Measurements from ENCODE around the gene ADGRF4. TPM values are rescaled to one million over a fixed set of nuclear protein-coding genes. Genes with fewer than 3 reads are reported as not detected.

Gene ADGRF4, protein sequence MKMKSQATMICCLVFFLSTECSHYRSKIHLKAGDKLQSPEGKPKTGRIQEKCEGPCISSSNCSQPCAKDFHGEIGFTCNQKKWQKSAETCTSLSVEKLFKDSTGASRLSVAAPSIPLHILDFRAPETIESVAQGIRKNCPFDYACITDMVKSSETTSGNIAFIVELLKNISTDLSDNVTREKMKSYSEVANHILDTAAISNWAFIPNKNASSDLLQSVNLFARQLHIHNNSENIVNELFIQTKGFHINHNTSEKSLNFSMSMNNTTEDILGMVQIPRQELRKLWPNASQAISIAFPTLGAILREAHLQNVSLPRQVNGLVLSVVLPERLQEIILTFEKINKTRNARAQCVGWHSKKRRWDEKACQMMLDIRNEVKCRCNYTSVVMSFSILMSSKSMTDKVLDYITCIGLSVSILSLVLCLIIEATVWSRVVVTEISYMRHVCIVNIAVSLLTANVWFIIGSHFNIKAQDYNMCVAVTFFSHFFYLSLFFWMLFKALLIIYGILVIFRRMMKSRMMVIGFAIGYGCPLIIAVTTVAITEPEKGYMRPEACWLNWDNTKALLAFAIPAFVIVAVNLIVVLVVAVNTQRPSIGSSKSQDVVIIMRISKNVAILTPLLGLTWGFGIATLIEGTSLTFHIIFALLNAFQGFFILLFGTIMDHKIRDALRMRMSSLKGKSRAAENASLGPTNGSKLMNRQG
- polyA plus RNA-seq (2013, experiment 1 of 2; ENCODE audit: insufficient read length): not detected
- 0.02 TPM for polyA plus RNA-seq (2013, experiment 2 of 2; ENCODE audit: insufficient read length)

DNA sequence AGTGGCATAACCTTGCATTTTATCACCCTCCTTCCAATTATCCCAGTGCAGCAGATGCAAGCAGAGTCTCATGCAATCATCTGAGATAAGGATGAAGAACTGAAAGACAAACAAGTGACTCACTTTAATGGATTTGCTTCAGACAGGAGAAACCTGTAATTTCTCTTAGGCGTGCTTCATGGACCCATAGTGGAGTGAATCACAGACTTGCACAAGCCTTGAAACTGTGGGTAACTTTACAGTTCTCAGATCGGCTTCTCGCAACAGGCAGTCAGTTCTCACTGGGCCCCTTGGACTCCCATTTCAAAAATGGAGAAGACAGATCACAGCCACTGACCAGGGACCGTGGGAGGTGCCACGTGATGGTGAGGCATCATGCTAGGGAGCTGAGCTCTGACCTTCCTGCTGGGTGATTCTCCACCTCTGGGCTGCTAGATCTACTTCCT, at the start of gene ADGRF4:
Gene ADGRF4, plus strand, starts transcription at position 239 of the 446 bp plus-strand sequence. CDS start 8,666 bp downstream, outside the sequence.
- DNase-seq: peak; percentile 9

DNA sequence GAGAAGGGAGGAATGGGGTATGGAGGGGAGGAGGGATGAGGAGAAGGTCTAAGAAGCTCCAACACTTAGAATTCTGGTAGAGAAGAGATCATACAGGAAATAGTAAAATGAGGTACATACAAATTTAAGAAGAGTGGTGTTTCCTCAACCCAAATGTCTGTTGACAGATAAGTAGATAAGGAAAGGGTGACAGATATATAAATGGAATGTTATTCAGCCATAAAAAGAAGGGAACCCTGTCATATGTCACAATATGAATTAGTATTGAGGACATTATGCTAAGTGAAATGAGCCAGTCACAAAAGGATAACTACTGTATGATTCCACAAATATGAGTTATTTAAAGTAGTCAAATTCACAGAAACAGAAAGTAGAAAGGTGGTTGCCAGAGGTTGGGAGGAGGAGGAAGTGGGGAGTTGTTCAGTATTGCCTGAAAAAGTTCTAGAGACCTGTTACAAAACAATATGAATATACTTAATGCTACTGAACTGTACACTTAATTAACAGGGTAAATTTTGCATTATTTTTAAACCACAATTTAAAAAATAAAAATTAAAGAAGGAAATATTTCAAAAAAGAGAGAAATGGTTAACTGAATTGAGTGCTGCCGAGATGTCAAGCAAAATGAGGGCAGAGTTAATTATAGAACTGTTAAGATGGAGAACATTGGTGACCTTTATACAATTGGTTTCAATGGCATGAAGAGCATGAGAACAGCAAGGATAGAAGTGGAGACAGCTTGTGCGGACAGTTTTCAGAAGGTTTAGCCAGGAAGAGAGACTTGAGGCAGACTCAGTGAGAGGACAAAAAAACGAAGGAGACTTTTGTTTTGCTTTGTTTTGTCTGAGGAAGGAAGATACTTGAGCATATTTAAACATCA, 47.6 kb upstream of the ADGRF4 start:
- DNase-seq: no peak

DNA sequence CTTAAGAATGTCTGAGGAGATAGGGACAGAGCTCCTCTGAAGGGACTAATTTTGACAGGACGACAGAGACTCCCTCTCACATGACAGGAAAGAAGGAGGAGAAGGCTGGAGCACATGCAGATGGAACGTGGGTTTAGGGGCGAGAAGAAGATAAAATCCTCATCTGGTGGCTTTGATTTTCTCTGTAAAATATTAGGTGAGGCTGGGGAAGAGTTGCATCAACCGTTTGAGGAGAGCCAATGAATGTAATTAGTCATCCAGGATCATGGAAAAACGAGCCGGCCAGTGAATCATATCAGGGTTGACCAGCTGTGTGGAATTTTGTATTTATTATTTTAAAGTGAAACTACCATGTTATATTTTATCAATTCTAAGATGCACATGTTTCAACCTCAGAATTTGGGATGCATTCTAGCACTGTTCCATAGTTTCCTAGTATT, 46.9 kb upstream of the ADGRF4 start:
- DNase-seq: peak; percentile 73

DNA sequence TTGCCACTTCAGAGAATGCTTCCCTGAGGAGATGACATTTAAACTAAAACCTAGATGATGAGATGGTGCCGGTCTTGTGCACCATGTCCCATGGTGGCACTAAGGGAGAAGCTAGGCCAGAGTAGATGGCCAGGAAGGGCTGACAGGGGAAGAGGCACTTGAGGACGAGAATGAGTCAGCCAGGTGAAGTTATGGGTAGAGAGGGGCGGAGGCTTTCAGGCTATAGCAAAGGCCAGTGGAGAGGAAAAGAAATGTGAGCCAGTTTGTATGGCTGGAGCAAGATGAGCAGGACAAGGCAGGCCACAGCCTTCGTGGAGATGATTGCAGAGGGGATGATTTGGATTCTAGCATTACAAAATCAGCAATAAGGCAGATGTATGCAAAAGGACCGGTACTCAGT, 44.7 kb upstream of the ADGRF4 start:
- no peak for DNase-seq

DNA sequence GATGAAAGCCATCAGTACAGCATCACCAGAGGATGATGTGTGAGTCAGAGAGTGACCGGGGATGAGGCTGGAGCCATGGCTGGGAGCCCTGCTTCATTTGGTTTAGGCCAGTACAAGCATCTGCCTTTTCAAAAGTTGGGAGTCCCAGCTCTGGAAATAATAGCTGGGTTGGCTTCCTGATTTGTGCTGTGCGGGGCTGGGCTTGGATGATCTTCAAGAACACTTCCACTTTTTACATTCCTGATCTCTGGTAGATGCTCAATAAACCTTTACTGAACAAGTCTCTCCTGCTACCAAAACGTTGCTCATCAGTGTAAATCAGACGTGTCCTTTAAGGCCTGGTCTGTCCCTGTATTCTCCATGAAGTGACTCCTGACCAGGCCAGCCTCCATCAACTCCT, 44.1 kb upstream of the ADGRF4 start:
- no peak for DNase-seq

DNA sequence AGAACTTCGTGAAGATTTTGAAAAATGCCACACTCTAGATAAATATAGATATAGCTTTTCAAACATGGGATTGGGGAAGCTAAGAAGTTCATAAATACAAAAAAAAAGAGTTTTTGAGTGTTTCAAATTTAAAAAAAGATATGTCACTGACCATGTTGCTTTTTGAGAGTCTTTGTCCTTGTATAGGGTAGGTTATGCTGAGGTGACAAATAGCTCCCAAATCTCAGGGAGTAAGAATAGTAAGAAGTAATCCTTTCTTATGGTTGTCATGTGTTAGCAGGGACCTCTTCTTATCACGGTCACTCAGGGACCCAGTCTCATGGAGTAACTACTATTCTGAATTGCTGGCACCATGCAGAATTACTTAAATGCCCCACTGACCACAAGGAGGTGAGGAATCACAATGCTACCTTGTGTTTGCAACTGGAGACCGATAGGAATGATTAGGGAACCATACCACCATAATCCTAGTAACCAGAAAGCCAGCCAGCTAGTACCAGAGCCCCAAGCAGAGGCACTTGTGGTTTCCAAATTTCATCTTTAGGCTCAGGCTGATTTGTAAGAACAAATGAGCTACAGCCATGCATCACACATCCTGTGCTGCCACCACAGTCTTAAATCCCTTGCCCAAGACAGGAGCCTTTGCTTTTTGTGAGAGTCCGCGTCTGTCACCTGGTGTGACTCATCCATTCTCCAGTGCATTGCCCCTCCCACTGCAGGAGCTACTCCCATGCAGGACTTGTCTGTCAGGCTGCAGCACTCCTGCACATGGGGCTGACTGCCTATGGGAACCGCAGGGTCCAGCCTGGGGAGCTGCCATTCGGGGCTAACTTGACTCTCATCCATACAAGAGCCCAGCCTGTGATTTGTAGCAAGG, 42.4 kb upstream of the ADGRF4 start:
- DNase-seq: peak; percentile 57

DNA sequence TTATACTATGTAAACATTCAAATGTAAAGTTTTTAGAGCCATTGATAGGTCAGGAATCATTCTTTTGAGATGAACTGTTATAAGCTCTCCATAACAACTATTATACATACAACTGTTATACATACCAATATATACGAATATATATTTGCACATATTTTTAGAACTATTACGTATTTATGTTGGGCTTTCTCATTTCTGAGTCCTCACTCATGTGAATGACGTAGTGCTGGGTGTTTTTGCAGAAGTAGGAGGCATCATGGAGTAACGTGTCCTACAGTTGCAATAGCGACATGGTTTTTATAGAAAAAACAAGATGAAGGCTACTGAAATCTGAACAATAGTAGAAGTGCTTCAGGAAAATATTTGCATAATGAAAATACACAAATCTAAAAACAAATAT, 36.4 kb upstream of the ADGRF4 start:
- no peak for DNase-seq

DNA sequence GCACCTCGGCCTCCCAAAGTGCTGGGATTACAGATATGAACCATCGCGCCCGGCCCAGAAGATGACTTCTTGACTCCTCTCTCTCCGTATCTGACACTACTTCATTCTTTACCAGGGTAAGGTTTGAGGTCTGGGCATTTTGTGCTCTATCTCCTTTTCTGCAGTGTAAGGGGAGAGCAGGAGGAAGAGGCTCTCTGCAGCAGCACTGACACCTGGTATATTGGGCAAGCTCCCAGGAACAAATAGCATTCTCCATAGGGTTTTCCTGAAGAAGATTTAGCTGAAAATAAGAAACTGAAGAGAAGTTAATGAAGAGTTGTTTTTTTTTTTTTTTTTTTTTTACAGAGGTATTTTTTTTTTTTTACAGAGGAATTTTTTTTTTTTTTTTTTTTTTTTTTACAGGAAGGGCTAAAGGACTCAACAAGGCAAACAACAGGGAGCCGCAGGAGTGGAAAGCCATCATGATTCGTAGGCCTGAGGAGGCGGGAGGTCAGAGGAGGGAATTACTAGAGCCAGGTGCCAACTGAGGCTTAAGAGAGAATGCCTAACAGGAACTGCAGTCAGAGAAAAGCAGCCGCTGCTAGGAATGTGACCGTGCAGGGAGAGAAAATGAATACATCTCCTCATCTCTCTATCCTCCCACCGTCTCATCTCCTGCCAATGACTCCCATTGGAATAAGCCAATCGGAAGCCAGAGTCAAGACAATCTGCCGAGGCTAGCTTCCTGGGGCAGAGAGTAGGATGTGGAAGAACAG, 34.7 kb upstream of the ADGRF4 start:
- DNase-seq: no peak

DNA sequence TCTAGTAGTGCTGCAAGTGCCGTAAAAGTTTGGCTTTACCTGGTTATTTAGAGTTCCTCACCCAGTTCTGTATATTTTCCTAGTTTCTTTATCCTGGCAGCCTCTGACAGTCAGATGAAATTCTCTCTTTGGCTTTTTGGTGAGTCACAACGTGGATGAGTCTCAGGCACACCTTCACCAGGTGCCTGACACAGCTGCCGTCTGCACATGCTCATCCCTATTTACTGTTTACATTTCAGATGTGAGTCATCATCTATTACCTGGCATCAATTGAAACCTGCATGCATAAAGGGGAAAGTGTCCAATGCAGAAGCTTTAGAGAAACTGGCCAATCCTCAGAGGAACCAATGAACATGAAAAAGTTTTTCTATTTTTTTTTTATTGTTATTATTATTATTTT, 33.3 kb upstream of the ADGRF4 start:
- DNase-seq: no peak

DNA sequence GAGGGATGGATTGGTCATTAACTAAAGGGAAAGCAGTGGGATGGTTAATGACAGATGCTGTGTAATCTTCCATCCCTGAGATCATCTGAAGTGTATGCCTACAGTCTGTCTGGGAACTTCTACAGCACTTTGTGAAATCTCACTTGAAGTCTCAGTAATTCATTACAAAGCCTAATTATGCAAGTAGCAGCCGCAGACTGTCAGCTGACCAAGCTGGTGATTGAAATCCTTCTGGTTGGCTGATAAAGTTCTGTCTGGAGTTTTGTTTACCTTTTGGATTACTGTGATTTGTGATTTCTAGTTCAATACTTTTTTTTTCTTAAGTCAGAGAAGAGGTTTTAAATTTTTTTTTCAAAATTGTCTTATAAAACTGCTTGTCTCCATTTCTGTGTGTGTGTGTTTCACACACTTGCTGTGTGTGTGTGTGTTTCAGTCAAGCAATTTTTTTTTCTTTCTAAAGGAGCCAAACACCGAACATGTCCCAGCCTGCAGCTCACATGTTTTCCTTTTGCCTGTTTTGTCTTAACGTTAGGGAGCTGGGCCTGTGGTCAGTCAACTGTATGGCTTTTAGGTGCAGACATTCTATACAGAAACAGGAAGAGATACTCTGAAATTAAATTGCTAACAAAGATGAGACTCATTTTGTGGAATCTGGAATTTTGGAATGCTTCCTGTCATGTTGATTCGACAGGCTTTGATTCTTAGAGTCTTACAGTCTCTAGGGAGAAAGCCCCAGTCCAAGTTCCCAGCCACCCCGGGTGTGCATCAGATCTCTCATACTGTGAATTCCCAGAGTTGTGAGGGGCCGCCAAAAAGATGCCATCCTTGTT, 28.5 kb upstream of the ADGRF4 start:
- peak; percentile 64 for DNase-seq

DNA sequence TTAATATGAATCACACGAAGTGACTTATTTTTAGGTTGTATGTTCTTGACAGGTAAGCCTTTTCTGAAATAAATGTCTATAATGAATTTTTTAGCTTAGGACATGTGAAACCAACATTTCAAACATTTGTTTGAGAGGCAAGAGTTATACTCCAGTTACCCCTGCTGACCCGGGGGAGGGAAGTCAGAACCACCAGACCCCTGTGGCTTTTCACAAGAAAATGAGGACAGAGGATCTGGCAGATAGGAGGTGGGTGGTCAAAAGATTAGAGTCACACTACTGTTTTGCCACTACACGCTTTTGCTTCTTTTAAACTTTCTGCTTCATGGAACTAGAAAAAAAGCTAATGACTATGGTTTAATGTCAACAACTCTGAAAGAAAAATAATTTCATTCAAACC, 27.5 kb upstream of the ADGRF4 start:
- no peak for DNase-seq

DNA sequence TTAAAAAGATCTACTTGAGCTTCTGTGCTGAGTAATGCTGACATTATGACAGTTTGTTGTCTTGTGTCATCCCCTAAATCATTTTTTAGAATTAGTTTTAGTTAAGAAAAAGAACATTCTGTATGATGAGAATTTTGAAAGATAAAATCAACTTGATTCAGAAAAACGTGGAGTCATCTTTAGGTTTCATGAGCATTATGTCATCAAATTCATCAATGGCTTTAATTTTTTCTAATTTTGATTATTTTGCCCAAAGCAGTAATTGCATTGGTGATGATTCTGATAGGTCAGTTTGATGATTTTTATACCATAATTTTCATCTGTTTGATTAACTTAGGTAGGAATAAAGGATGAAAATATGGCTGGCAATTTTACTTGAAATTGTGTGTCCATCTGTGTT, 26.6 kb upstream of the ADGRF4 start:
- DNase-seq: no peak

DNA sequence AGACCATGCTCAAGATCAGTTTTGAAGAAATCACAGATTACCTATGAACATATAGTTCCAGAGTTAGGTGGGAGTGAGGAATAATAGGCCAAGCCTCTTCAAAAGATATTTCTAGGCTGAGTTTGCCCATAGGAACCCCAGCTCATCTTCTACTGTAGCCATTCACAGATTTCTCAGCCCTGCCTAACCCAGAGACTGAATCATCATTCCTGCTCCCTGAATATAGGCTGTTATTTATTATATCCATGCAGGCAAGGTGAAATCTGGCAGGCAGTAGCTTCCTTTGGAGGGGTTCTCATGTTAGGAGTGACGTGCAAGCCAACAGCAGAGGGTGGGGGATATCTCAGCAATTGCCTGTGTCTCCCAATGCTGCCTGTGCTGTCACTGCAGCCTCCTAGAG, 25.6 kb upstream of the ADGRF4 start:
- DNase-seq: peak; percentile 34

DNA sequence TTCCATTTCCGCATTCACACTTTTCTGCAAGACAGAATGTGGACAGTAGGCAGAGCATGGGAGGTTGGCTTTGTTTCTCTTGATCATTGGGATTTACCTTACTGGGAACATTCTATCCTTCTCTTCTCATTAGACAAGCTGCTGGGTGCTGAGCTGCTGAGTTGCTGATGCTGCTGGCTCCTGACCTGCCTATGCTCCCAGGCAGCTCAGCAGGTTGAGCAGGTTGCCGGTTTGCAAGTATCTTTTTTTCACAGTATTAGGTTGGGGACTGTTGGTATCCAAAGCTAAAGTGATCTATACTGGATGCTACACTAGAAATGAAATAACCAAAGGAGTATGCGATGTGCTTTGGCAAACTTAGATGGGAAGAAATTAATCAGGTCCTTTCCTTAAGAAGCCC, 23.7 kb upstream of the ADGRF4 start:
- no peak for DNase-seq

DNA sequence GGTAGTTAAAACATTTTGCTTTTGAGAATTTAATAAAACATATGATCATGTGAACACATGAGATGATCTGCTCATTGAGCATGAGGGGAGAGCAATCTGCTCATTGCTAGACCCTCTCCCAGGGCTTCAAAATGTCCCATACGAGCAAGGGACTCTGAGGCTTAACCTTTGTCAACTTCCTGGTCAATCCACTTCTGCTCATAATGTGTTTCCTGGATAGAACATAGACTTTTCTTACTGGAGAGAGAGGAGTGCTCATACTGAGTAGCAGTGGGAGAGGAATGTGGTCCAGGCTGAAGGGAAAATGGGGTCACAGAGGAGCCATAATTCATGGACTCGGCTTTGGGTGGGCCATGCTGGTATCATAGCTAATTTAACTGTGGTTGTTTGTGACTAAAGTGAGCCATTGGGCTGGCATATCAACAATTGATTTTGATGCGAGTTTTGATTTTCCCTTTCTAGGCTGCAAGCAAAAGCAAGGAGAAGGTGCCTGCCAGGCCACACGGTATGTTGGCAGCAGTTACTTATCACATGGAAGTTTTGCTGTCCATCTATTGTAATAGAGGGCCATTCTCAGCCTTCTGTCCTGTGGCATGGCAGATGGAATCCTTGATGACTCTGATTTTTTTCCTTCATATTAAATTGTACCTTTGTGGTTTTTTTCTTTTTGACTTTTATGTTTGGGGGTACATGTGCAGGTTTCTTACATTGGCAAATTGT, 20.8 kb upstream of the ADGRF4 start:
- DNase-seq: no peak

DNA sequence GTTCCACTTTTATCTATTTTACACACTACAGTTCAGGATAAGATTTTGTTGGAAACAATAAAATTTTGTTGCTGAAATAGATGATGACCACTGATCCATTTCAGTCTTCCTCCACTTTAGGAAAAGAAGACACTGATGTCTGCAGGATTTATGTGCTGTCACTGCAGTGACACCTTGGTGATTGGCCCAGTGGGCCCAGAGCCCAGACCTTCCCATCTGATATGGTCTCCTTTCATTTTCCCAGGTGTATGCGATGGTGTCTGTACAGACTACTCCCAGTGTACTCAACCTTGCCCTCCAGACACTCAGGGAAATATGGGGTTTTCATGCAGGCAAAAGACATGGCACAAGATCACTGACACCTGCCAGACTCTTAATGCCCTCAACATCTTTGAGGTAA, 19.6 kb upstream of the ADGRF4 start:
- DNase-seq: no peak

DNA sequence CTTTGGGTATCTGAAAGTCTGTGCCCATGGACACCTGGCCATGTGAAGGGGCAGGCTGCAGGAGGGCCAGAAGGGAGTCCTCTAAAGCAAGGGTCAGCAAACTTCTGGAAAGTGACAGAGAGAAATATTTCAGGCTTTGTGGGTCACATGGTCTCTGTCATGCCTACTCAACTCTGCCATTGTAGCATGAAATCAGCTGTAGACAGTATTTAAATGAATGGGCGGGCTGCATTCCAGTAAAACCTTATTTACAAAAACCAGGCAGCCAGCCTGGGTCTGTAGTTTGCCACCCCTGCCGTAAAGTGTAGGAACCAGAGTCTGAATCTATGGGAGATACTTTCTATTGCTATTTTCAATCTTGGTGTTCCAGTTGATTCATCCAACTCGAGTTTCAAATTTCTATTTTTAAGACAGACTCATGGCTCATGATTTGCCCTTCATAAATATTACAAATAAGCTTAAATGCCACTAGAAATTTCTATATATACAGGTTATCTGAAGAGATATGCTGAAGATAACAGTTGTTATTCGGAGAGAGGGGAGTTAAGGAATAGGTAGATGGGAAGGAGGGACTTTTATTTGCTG, 19.0 kb upstream of the ADGRF4 start:
- no peak for DNase-seq

DNA sequence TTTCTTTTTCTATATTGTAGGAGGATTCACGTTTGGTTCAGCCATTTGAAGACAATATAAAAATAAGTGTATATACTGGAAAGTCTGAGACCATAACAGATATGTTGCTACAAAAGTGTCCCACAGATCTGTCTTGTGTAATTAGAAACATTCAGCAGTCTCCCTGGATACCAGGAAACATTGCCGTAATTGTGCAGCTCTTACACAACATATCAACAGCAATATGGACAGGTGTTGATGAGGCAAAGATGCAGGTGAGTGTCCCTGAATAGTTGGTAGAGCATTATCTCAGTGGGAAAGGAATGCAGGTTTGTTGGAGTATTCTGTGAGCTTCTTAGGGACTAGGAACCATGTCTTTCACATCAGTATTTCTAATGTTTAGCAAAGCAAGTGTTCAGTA, 18.3 kb upstream of the ADGRF4 start:
- no peak for DNase-seq

DNA sequence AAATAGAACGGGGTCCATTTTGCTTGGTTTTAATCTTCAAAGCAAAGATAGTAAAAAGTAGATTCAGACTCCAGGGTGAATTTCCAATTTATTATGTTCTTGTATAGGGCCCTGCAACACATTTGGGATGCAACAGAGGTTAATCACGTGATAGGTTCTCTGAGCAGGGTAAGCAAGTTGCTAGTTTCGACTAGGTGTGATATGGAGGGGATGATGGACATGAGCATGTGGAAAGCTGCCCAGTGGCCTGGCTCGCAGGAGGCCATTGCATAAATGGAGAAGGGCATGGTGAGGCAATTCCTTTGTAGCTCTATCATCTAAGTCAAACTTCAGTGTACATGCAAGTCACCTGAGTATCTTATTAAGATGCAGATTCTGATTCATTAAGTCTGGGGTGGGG, 17.7 kb upstream of the ADGRF4 start:
- no peak for DNase-seq
